HG02623 (cell line): Measurements from ENCODE around the gene JMJD4.

Experiments used
- ATAC-seq: cut with Tn5 transposase; IDR thresholded peaks from one replicate; pipeline ENCODE4 v1.9.1; 2021; ENCODE audit warnings: moderate library complexity; ENCODE audit not compliant: unreplicated experiment

The JMJD4 gene

DNA sequence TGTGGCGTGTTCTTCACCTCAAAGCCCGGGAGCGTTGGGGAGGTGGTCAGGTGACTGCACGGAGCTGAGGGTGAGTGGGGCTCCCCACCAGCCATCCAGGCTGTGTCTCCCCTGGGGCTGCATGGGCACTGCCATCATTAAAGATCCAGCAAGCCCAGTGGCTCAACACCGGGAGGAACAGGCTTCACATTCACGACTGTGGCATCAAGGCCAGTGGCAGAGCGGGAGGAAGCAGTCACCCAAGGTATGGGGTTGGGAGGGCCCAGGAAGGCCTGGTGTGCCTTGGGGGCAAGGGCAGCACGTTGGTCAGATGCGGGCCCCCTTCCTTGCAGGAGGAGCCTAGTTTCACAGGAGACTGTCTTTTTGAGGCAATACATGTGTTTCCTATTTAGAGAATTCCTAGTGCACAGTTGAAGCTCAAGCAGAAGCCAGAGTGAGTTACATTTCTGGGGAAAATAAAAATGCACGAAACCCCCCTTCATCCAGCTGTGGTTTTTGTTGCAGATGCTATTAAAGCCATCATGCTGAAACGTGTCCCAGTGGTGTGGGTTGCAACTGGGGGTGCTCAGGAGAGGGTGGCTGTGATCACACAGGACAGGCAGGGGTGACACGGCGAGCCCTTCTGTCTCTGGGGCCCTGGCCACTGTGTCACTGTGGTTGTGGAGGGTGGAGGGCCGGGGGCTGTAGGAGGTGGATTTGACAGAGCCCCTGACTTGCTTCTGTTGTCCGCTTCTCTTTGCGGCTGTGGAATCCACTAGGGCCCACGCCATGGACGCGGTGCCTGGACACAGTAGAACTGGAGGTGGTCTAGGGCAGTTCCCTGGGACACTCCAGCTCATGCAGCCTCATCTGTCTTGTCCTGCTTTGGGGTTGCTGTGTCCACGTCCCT is 34.2 kb upstream of the JMJD4 start:
- ATAC-seq: no peak

DNA sequence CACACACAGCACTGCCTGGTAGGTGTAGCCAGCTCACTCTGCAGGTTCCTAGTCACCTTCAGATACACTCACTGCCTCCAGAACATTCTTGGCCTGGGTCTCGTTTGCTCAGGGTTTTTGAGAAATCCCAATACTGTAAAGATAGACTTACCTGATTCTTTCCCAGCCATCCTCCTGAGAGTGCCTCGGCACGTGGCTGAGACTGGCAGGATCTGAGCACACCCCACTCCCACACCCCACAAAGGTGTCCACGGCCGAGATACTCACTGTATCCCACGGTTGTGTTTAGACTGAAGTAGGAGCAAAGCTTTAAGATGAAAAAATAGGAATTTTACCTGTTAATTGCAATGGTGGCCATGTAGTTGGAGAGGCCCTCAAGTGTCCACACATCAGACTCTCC is 33.5 kb upstream of the JMJD4 start:
- no peak for ATAC-seq

DNA sequence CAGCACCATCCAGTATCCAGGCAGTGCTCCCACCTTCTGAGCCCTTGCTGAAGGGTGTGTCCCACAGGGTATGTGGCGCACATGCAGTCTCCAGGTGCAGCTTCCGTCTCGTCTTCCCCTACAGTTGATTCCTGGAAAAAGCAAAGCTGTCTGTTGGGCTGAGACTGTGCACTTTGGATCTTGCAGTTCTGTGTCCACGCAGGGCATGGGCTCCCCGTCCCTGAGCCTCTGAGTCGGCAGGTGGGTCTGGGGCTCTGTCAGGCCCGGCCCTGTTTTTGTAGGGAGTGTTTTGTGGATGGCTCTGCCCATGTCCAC is 33.0 kb upstream of the JMJD4 start:
- no peak for ATAC-seq

DNA sequence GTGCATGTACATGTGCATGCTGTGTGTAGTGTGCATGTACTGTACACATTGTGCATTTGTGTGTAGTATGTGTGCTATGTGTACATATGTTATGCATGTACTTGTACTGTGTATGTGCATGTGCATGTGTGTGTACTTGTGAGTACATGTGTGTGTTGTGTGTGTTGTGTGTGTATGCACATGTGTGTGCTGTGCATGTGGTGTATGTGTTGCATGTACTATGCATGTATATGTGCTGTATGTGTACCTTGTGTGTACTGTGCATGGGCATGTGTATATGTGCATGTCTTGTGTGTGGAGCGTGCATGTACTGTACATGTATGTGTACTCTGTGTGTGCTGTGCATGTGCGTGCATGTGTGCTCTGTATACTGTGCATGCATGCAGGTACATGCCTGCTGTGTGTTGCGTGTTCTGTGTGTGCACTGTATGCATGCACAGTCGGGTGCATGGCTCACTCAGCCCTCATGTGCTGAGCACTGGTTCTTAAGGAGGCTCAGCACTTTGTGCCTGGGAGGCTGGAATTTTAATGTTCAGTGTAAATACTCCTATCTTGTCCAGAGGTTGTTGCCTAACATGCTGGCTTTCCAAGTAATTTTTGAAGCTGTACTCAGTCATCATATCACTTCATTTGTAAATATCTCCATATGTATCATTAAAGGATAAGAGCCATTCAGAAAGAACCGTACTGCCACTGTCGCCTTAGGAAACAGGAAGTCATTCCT is 32.5 kb upstream of the JMJD4 start:
- no peak for ATAC-seq

DNA sequence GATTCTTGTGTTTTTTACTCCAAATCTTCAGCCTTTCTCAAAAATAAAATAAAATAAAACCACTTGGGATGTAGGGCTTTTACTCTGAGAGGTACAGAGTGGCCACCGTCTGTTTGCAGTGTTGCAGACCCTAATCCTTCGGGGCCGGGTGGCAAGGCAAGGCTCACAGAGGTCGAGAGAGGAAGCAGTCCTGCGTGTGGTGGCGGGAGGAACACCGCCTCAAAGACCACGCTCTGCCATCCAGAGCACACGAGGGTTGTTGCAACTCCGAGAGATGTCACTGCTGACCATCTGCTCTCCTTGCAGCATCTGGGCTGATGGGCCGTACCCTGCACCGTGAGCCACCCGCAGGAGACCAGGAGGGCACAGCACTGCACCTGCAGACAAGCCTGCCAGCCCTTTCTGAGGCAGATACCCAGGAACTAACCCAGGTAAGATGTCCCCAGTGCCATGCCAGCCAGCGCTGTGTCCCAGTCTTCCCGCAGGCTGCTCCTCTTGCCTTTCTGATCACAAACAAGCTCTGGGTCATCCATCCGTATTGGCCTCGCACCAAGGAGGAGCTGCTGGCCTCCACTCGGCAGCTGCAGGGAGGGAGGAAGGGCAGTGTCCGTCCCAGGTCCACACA is 31.7 kb upstream of the JMJD4 start:
- no peak for ATAC-seq

DNA sequence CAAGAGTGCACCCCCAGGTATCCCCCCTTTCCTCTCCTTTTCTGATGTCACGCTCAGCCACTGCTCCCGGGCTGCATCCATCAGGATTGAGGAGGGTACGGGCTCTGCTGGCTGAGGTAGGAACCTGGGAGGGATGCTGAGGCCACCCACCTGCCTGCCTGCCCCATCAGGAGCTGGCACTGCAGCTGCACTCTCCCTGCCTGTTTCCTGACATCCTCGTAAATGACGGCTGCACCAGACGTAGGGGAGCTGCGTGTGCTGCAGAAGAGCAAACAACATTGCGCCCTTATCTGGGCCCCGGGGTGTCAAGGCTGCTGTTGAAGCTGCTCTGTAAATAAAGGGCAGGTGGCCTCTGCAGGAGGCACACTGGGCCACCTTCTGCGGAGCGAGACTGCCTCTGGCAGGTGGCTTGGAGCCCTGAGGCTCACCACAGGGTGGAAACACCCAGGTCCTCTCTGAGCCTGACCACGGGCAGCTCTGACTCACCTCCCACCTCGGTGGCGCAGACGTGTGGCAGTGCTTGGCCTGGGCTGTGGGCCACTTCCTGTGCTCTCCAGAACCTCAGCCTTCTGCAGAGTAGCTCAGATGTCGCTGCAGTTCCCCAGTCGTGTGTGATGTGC is 31.0 kb upstream of the JMJD4 start:
- ATAC-seq: no peak

DNA sequence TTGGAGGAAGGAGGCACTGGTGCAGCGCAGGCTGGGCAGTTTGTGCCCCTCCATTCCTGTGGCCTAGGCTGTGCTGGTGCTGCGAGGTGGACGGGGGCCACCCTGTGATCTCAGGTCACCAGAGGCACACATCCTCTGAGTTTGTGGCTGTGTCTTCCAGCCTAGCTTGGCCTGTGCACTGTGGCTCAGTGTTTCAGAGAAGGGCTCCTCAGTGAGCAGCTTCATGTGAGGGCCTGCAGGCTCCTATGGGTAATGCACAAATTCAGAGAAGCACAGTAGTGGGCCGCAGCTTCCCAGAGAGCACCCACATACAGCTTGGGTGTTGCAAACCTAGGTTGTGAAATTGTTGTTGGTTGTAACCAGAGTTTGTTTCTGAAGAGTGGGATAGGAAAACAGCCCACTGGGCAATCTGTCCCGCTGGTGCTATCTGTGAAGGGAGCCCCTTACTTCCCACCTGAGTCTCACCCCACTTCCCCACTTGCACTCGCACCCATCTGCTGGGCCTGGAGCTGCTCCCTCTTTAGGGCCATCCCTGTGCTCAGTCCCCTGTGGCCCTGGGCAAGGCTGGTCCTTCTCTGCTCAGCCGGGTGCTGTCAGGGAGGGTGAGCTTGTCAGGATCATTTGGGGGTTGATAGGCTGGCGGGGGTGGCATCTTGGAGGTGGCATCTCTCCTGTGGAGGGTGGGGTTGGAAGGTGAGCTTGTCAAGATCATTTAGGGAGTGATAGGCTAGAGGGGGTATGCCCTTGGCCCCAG is 30.3 kb upstream of the JMJD4 start:
- ATAC-seq: no peak

DNA sequence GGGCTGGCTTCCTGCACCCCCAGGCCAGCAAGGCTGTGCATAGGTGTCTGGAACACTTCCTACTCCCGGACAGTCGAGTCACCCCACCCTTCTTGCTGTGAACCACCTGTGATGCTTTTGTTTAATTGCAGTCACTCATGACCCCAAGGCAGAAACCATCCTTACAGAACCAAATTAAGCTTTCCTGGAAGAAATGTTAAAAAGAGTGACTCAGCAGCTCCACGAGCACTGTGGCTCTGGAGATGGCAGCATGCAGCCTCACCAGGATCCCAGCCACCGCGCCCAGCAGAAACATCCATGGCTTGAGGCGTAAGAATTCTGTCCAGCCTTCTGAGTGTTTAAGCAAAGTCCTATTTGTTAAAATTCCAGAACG is 28.9 kb upstream of the JMJD4 start:
- no peak for ATAC-seq

DNA sequence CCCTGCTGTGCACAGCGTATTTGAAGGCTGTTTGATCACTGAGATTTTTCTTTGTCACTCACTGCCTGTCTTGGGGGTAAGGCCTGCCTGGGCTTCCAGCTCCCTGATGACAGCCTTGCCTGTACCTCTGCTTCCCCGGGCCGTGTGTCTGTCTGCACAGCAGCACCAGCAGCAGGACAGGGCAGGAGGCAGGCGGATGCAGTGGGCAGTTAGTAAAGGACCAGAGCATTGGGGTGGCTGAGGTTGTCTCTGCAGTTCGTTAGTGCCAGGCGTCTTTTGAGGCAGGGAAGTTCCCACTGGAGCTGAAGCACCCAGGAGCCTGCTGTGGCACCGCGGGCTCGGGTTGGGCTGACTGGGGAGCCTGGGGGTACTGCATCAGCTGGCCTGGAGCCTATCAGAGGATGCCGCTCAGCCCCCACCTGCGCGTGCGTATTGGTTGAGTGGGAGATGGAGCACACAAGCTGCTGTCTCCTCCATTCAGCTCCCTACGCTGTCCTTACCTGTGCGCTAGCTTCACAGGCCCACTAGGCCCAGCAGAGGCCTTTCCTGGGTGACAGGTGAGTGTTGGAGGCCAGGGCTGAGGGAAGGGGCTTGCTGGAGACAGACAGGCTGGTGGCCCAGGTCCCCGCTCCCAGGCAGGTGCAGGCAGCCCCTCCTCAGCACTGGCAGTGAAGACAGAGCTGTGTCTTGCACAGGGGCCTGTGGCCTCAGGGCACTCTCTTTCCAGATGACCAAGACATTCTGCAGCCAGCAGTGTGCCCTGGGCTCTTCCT is 28.3 kb upstream of the JMJD4 start:
- ATAC-seq: no peak

DNA sequence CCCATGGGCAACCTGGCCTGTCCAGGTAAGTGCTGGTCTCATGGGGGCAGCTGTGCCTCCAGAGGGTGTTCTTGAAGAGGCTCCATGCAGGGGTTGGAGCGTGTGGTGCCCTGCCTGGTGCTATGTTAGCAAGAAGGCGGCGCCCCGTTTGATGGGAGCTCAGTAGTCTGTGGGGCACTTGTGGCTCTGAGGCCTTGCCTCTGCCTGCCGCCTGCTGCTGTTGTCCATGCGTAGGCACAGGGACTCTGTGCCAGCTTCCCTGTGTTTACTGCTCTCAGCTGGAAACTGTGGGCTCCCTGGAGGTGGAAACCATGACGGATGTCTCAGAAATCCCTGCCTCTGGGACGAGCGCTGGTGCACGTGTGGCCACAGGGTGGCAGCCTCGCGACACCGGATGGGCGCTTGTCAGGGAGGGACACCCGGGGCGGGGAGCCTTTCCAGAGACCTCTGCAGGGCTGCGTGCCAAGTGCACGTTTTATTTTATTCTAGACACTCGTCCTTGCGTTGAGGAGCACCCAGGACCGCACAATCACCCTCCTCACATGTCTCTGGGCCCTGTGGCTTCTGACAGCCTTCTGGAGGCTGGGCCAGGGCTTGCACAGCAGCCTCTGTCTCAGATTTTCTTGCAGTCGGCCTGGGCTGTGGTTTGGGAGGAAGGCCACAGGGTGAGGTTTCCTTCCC is 27.3 kb upstream of the JMJD4 start:
- ATAC-seq: peak; percentile 79

DNA sequence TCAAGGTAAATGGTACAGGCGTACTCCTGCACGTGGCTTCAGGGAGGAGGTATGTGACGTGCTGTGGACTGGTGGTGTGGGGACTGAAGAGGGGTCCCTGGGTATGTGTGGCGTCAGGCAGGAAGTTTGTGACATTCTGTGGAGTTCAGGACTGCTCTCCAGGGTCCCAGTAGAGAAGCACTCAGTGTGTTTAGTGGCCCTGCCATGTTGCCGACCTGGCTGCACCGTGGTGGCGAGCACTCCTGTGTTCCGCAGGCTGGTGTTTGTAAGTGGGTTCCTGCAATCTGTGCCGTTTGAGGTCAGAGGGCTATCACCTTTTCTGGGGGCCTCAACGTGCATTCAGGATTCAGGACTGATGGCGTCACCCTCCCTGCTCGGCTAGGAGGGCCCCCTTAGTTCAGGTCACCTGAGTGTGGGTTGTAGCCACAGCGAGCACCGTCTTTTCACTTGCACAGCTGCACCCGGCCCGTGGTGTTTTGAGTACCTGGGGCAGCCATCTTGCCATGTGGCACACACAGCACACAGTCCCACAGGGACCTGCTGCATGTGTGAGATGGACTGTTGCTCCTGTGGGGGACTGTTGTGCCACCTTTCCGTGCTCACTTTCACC is 26.6 kb upstream of the JMJD4 start:
- ATAC-seq: no peak

DNA sequence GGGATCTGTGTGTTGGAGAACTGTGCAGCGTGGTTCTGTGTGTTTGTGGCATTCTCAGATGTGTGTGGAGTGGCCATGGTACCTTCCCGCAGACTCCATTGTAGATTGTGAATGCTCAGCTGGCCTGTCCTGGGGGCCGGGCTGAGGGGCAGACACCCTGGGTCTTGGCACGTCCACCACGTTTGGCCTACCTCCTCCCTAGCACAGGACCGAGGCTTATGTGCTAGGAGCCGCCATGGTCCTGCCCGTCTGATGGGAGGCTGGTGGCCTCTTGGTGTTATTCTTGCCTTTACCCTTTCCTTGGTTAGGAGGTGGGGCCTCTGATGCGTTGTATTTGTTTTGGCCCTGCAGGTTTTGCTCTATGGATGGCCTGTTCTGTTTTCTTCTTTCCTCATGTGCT is 25.3 kb upstream of the JMJD4 start:
- ATAC-seq: no peak

DNA sequence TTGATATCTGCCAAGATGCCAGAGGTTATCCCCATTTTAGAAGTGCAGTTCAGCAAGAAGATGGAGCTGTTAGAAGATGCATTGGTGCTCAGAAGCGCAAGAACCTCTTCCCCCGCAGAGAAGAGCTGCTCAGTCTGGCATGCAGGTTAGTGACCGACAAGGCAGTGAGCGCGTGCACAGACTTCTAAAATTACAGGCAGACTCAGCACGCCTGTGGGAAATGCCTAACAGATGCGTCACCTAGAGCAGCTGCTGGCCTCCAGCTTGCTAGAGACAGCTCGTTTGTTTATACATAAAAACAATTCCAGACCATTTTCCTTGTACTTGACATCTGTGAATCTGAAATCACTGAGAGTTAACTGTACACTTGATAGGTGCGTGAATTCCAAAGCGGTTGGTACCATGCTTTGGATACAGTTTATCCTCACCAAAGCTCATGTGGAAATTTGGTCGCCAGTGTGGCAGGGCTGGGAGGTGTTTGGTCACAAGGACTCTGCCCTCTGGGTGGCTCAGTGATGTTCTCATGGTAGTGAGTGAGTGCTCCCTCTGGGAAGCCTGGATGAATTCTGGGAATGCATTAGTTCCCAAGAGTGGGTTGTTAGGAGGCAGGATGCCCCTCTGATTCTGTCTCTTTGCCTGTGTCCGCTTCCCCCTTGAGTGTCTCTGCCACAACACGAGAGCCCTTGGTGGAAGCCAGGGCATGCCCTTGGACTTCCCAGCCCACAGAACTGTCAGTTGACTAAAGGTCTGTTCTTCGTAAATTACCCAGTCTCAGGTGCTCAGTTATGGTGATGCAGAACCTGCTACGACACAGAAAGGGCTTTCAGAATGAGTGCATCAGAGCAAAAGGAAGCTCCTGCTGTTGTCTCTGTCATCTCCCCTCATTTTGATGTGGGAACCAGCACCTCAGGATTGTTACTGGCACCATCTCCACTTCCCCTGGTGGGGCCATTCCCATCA is 24.5 kb upstream of the JMJD4 start:
- ATAC-seq: no peak

DNA sequence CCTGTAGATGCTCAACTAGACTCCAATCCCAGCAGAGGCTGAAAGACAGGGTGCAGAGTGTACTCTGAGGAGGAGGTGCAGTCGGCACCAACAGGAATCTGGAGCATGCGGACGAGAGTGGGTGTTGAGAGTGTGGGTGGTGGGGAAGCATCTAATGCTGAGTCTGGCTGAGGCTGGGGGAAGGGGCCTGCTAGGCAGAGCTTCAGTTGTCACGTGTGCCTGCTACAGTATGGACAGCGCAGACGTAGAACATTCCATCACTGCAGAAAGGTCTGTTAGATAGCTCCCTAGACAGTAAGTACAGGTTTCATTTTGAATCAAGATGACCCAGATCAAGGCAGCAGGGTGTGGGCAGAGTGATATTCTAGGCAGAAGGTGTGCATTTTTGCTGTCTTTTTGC is 23.3 kb upstream of the JMJD4 start:
- peak; percentile 38 for ATAC-seq

DNA sequence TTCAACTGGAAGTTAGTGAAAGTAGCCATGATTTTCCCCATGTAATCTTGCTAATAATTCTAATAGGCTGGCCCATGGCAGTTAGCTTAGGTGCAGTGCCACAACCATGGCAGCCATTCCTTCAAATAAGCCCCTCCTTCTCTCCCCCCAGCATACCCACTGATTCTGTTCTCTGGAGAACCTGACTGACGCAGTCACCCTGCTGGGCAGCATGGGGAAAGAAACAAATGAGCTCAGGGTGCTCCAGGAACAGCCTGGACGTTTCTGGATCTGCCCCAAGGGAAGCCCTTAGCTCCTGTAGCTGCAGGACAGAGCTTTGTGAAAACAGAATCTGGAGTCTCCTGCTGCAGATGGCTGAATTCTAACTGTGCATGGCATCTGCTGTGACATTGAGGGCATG is 22.7 kb upstream of the JMJD4 start:
- no peak for ATAC-seq

DNA sequence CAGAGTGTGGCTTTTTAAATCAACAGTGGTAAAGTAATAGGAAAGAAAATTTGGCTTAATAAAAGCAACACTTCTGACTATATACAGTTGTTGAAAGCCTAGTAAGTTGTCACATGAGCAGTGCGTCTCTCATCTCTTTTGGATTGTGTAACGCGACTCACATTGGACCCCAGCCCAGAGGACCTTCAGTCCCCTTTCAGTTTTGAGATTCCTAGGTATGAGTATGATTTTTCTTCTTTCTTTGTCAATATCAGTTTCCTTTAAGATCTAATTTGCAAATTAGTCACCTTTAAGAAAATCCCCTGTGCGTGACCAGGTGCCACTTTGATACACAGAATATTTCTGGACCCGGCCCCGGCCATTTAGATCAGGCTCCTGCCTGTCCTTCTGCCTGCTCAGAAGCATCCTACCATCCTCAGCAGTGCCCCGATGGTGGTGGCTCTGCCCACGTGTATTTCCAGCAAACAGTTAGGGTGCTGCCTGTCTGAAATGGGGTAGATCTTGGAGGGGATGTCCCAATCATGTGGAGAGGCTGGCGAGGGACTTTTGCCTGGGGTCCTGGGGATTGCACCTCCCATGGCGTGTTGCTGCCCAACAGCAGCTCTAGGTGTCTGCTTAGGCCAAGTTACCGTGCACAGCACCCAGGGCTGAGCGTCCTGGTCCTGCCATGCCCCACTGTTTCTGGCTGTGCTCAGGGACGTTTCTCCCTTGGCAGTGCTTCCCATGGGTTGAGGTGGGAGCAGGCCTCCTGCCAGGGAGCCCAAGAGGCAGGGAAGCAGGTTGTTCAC is 21.3 kb upstream of the JMJD4 start:
- no peak for ATAC-seq

DNA sequence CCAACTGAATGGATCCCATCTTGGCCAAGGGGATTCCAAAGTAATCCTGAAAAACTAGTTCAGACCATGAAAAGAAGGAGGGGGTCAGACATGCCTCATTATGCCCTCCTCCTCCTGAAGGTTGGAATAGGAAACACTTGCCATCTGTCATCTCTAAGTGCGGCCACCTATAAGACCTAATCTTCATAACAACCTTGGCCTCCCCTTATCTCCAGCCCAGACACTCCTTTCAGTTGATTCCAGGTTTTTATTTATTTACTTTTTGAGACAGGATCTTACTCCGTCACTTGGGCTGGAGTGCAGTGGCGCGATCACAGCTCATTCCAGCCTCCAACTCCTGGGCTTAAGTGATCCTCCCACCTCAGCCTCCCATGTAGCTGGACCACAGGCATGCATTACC is 19.9 kb upstream of the JMJD4 start:
- no peak for ATAC-seq
